ENCODE data around the gene ZNF778. TPM values are rescaled to one million over a fixed set of nuclear protein-coding genes. Genes with fewer than 3 reads are reported as not detected.
"Not testable (repeated sequence)": the region's sequence is repeated elsewhere in the genome, so short reads cannot be mapped to it uniquely, and the experiment has no call there.

ZNF778 gene
- total RNA-seq, 1 experiment from 2014 or later = 19.5 TPM

- TF ChIP-seq ATF3 (IDR thresholded peaks at IDR 0.05) (no peak), EZH2 (IDR thresholded peaks at IDR 0.05) (no peak), EGR1 (IDR thresholded peaks at IDR 0.05; ENCODE audit: low read depth) (no peak), JUND (IDR thresholded peaks at IDR 0.05) (no peak), CTCF (IDR thresholded peaks at IDR 0.05 in 2 of 3, conservative IDR thresholded peaks at IDR 0.05 in 1 of 3; ENCODE audit: borderline replicate concordance in 1 of 3, insufficient read depth in 1 of 3, low read depth in 2 of 3, low read length in 2 of 3) (no peak)
These were observed 48.1 kb downstream of the ZNF778 start (continued) for GRCh38 chr16:89265647-89266046.

- ChIA-PET CTCF (no interaction called here), RAD21 (ENCODE audit: low non-redundant PET in 1 of 2, low total read pairs in 2 of 2, uncharacterized antibody in 2 of 2, unreplicated experiment in 2 of 2) (no interaction called here), POLR2A (interaction anchor here (1.5 kb wide), 1 partner anchor 20 kb away, joined by 3 read pairs; no protein-coding TSS in a partner anchor)
- H3K27ac ChIP-seq (ENCODE audit: low read depth, low read length) = no peak overlapping the region; the same call in 1 of the 2 replicates
- H4K20me1 ChIP-seq (ENCODE audit: insufficient read depth) = no peaks in the 10 kb centered on the region
- DNase-seq (ENCODE audit: low read depth, low spot score) = no peak
- no peak for ATAC-seq
- no peak overlapping the region for H3K4me3 ChIP-seq (replicated peaks in 1 of 2; ENCODE audit: low read depth in 1 of 2, low read length in 2 of 2)
- TF ChIP-seq POLR2AphosphoS5 (IDR thresholded peaks at IDR 0.05; ENCODE audit: low read depth, low read length) = peak; percentile 55
- TF ChIP-seq ZFX (IDR thresholded peaks at IDR 0.05) = no peak
- H3K4me1 ChIP-seq (ENCODE audit: control insufficient read depth in 1 of 2, insufficient read depth in 2 of 2, low read length in 2 of 2) = peaks cover 0 to 18% of the 10 kb centered on the region in 2 experiments; a peak in 3 of 4 replicates
- no peak overlapping the region for H3K4me2 ChIP-seq (ENCODE audit: low read length)
- H3K9ac ChIP-seq (ENCODE audit: low read length) = no peak overlapping the region
- H3K9me2 ChIP-seq (ENCODE audit: insufficient read depth) = no peaks in the 10 kb centered on the region
- BruUV-seq (replicated peaks) = no TSS peak
- H3K9me3 ChIP-seq (ENCODE audit: control insufficient read depth in 1 of 2, insufficient read depth in 1 of 2, low read depth in 1 of 2, low read length in 2 of 2) = no peaks in the 10 kb centered on the region
- peaks cover 14% of the 10 kb centered on the region; the same call in 1 of the 2 replicates for H3K79me2 ChIP-seq (ENCODE audit: insufficient read depth, low read length)
- no peak overlapping the region for H2AFZ ChIP-seq (ENCODE audit: low read depth, low read length, poor library complexity, severe bottlenecking)
- intact Hi-C loops (cut with micrococcal nuclease) = no loop called here
- peaks cover 14 to 28% of the 10 kb centered on the region in 2 experiments for H3K36me3 ChIP-seq (ENCODE audit: control insufficient read depth in 1 of 2, insufficient read depth in 2 of 2, low read length in 2 of 2)
- H3K27me3 ChIP-seq (ENCODE audit: insufficient read depth, low read length) = no peaks in the 10 kb centered on the region
These were observed 49.1 kb downstream of the ZNF778 start for GRCh38 chr16:89266521-89267134.

GRCh38 chr16:89267746-89268145 is 50.2 kb downstream of the ZNF778 start:
- H3K4me3 ChIP-seq (replicated peaks in 1 of 2; ENCODE audit: low read depth in 1 of 2, low read length in 2 of 2); CTCF ChIA-PET; intact Hi-C loops (cut with micrococcal nuclease); RAD21 ChIA-PET (ENCODE audit: low non-redundant PET in 1 of 2, low total read pairs in 2 of 2, uncharacterized antibody in 2 of 2, unreplicated experiment in 2 of 2); ATAC-seq; DNase-seq (ENCODE audit: low read depth, low spot score); H3K4me2 ChIP-seq (ENCODE audit: low read length); H4K20me1 ChIP-seq (ENCODE audit: insufficient read depth); H3K27me3 ChIP-seq (ENCODE audit: insufficient read depth, low read length); H2AFZ ChIP-seq (ENCODE audit: low read depth, low read length, poor library complexity, severe bottlenecking); H3K27ac ChIP-seq (ENCODE audit: low read depth, low read length); H3K9ac ChIP-seq (ENCODE audit: low read length); H3K9me3 ChIP-seq (ENCODE audit: control insufficient read depth in 1 of 2, insufficient read depth in 1 of 2, low read depth in 1 of 2, low read length in 2 of 2); H3K9me2 ChIP-seq (ENCODE audit: insufficient read depth): not testable (repeated sequence)
- H3K36me3 ChIP-seq (ENCODE audit: control insufficient read depth in 1 of 2, insufficient read depth in 2 of 2, low read length in 2 of 2) = peaks cover 16 to 32% of the 10 kb centered on the region in 2 experiments
- TSS peak; percentile 37 for BruUV-seq (replicated peaks)
- POLR2A ChIA-PET = interaction anchor here (1.5 kb wide), 1 partner anchor 21 kb away, joined by 3 read pairs; no protein-coding TSS in a partner anchor
- H3K79me2 ChIP-seq (ENCODE audit: insufficient read depth, low read length) = peaks cover 19% of the 10 kb centered on the region; the same call in 1 of the 2 replicates
- peaks cover 0 to 18% of the 10 kb centered on the region in 2 experiments; a peak in 3 of 4 replicates for H3K4me1 ChIP-seq (ENCODE audit: control insufficient read depth in 1 of 2, insufficient read depth in 2 of 2, low read length in 2 of 2)
